Measurements from ENCODE around the gene EPN1.
A peak's percentile ranks its signal among the peaks of the same experiment; 100 is the strongest.

The EPN1 gene

GRCh38 chr19:55654868-55655647 lies 20.0 kb upstream of the EPN1 start, which contains the start of gene U2AF2:
Gene U2AF2, plus strand, starts transcription at chr19:55655035. Its CDS starts 70 bp downstream, at chr19:55655105.
- peaks cover 48% of the 10 kb centered on the region for H3K36me3 ChIP-seq (ENCODE audit: insufficient read depth, low read length)
- peak within 1 kb of the TSS; percentile 100 for H3K27ac ChIP-seq
- DNase-seq (ENCODE audit: low read depth, low spot score): no peak
- no peaks in the 10 kb centered on the region for H3K9me3 ChIP-seq (ENCODE audit: low read depth, low read length)
- peak within 1 kb of the TSS; percentile 100 for H3K4me3 ChIP-seq
- H3K9ac ChIP-seq (ENCODE audit: insufficient read length): peak within 1 kb of the TSS; percentile 100
- no peak for TF ChIP-seq EZH2 (IDR thresholded peaks at IDR 0.05)
- peak; percentile 73 for TF ChIP-seq POLR2AphosphoS5 (IDR thresholded peaks at IDR 0.05; ENCODE audit: borderline replicate concordance, low read depth, low read length)
- TF ChIP-seq FOXP2 (optimal IDR thresholded peaks at IDR 0.05; ENCODE audit: control extremely low read depth, extremely low read length, insufficient read depth): no peak

- Histone ChIP-seq H3K36me3 (ENCODE audit: insufficient read depth, low read length) (peaks cover 48% of the 10 kb centered on the region), H3K4me3 (peak overlapping the region; percentile 100), H3K9ac (ENCODE audit: insufficient read length) (peak overlapping the region; percentile 100), H3K27ac (peak overlapping the region; percentile 100), H3K9me3 (ENCODE audit: low read depth, low read length) (no peaks in the 10 kb centered on the region)
- TF ChIP-seq EZH2 (IDR thresholded peaks at IDR 0.05) (no peak), FOXP2 (optimal IDR thresholded peaks at IDR 0.05; ENCODE audit: control extremely low read depth, extremely low read length, insufficient read depth) (no peak), POLR2AphosphoS5 (IDR thresholded peaks at IDR 0.05; ENCODE audit: borderline replicate concordance, low read depth, low read length) (no peak)
- no peak for DNase-seq (ENCODE audit: low read depth, low spot score)
Observed at GRCh38 chr19:55655648-55656040, 19.4 kb upstream of the EPN1 start.

GRCh38 chr19:55656552-55656951 lies 18.5 kb upstream of the EPN1 start:
- peaks cover 50% of the 10 kb centered on the region for H3K36me3 ChIP-seq (ENCODE audit: insufficient read depth, low read length)

DNA sequence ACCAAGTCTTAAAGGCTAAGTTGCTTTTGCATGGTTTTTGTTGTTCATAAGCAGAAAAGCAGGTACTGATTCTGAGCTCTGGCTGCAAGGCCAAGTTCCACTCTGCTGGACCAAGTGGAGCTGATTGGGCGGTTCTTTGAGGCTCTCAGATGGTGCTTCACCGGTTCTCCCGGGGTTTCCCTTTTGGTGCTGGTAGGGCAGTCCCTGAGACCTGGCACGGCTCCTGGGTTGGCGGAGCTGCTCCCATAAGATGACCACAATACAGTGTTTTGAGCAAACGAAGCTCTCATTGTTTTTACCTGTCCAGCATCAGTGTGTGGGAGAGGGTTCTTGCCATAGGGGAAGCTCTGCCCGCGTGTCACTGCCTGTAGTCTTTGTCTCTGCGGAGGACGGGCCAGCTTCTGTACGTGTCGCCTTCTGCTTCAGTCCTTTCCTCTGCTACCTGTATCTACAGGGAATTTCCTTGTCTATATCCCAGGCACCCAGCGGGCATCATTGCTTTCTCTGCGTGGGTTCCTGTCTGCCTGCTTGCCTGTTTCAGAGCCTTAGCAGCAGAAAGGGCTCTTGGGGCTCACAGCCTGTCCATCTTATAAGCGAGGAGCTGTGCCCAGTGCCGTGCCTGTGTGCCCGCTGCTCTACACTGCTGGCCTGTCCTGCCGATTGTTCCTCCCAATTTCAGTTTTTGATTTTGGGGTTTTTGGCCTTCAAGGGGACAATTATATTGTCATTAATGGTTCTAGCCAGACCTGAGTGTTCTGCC lies 17.9 kb upstream of the EPN1 start:
- TF ChIP-seq POLR2AphosphoS5 (IDR thresholded peaks at IDR 0.05; ENCODE audit: borderline replicate concordance, low read depth, low read length) (no peak), FOXP2 (optimal IDR thresholded peaks at IDR 0.05; ENCODE audit: control extremely low read depth, extremely low read length, insufficient read depth) (no peak)
- peaks cover 55% of the 10 kb centered on the region for H3K36me3 ChIP-seq (ENCODE audit: insufficient read depth, low read length)

More at GRCh38 chr19:55656552-55656951, 18.5 kb upstream of the EPN1 start:
- Histone ChIP-seq H3K27ac (peak overlapping the region; percentile 100; the same call in 1 of the 2 replicates), H3K9ac (ENCODE audit: insufficient read length) (peak overlapping the region; percentile 100), H3K9me3 (ENCODE audit: low read depth, low read length) (no peaks in the 10 kb centered on the region), H3K4me3 (peak overlapping the region; percentile 100)
- no peak for DNase-seq (ENCODE audit: low read depth, low spot score)
- TF ChIP-seq EZH2 (IDR thresholded peaks at IDR 0.05) (no peak), FOXP2 (optimal IDR thresholded peaks at IDR 0.05; ENCODE audit: control extremely low read depth, extremely low read length, insufficient read depth) (no peak), POLR2AphosphoS5 (IDR thresholded peaks at IDR 0.05; ENCODE audit: borderline replicate concordance, low read depth, low read length) (no peak)

DNA sequence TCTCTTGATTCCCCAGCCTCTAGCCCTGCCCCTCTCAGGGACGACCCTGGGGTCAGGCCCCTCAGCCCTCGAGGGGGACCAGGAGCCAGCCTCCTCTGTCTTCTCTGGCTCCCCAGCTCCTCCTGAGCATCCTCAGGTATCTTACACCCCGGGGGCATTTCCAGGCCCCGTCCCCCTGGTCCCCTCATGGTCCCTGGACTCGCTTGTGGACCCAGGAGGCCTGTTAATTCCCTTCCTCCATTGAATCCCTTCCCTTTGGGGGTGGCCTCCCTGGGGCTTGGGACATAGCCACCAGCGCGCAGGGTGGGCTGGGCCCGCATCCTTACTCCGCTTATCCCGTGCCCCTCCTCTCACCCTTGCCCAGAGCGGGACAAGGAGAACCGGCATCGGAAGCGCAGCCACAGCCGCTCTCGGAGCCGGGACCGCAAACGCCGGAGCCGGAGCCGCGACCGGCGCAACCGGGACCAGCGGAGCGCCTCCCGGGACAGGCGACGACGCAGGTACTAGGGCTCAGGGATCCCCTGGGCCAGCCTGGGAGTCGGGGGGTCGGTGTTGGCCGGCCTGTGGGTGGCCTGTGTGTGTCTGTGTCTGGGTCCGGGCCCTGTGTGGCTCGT lies 16.1 kb upstream of the EPN1 start:
- Histone ChIP-seq H3K9me3 (ENCODE audit: low read depth, low read length) (no peaks in the 10 kb centered on the region), H3K27ac (0 out of 2 replicates have a peak overlapping the region, but pooled peaks have one; percentile 25), H3K4me3 (no peak overlapping the region; the same call in 1 of the 2 replicates), H3K36me3 (ENCODE audit: insufficient read depth, low read length) (peaks cover 71% of the 10 kb centered on the region), H3K9ac (ENCODE audit: insufficient read length) (no peak overlapping the region)
- TF ChIP-seq POLR2AphosphoS5 (IDR thresholded peaks at IDR 0.05; ENCODE audit: borderline replicate concordance, low read depth, low read length) (no peak), FOXP2 (optimal IDR thresholded peaks at IDR 0.05; ENCODE audit: control extremely low read depth, extremely low read length, insufficient read depth) (no peak), EZH2 (IDR thresholded peaks at IDR 0.05) (no peak)
- DNase-seq (ENCODE audit: low read depth, low spot score): no peak

More for the DNA sequence above, 17.9 kb upstream of the EPN1 start:
- no peak for DNase-seq (ENCODE audit: low read depth, low spot score)
- Histone ChIP-seq H3K9ac (ENCODE audit: insufficient read length) (peak overlapping the region; percentile 100), H3K27ac (peak overlapping the region; percentile 57; the same call in 1 of the 2 replicates), H3K9me3 (ENCODE audit: low read depth, low read length) (no peaks in the 10 kb centered on the region), H3K4me3 (peak overlapping the region; percentile 100)

DNA sequence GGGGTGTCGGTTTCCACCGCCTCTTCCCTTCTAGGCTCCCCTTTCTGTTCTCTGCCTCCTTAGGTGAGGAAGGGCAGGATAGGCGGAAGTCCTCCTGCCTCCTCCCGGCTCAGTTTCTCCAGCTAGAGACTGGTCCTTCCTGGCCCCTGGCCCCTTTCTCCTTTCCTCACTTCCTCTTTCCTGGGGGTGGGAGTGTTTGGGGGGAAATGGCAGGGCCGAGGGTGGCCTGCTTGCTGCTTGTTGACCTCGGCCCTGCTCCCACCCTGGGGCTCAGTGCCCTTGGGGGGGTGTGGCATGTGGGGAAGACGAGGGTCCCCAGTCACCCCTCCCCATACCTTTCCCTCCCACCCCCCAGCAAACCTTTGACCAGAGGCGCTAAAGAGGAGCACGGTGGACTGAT lies 15.2 kb upstream of the EPN1 start:
- Histone ChIP-seq H3K9me3 (ENCODE audit: low read depth, low read length) (no peaks in the 10 kb centered on the region), H3K27ac (no peak overlapping the region; the same call in 1 of the 2 replicates), H3K9ac (ENCODE audit: insufficient read length) (no peak overlapping the region)

DNA sequence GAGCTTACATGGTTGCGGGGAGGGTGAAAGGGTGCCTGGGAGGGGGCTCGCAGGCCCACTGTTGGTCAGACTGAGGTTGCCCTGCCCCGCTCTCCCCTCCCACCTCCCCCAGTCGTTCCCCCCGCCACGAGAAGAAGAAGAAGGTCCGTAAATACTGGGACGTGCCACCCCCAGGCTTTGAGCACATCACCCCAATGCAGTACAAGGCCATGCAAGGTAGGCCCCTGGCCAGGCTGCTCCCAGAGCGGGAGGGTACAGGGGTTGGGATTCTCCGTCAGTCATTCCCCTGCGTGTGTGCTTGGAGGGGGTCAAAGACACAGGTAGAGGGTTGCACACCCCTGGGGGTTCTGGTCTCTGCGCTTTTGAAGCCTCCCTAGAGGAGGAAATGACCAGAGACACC lies 14.6 kb upstream of the EPN1 start:
- no peak overlapping the region for H3K27ac ChIP-seq
- no peak overlapping the region for H3K4me3 ChIP-seq
- H3K36me3 ChIP-seq (ENCODE audit: insufficient read depth, low read length): peaks cover 83% of the 10 kb centered on the region
- TF ChIP-seq EZH2 (IDR thresholded peaks at IDR 0.05): no peak
- TF ChIP-seq POLR2AphosphoS5 (IDR thresholded peaks at IDR 0.05; ENCODE audit: borderline replicate concordance, low read depth, low read length): no peak
- TF ChIP-seq FOXP2 (optimal IDR thresholded peaks at IDR 0.05; ENCODE audit: control extremely low read depth, extremely low read length, insufficient read depth): no peak
- H3K9me3 ChIP-seq (ENCODE audit: low read depth, low read length): no peaks in the 10 kb centered on the region
- no peak for DNase-seq (ENCODE audit: low read depth, low spot score)
- no peak overlapping the region for H3K9ac ChIP-seq (ENCODE audit: insufficient read length)

More for the DNA sequence above, 15.2 kb upstream of the EPN1 start:
- no peak for TF ChIP-seq EZH2 (IDR thresholded peaks at IDR 0.05)
- TF ChIP-seq POLR2AphosphoS5 (IDR thresholded peaks at IDR 0.05; ENCODE audit: borderline replicate concordance, low read depth, low read length): no peak
- no peak for TF ChIP-seq FOXP2 (optimal IDR thresholded peaks at IDR 0.05; ENCODE audit: control extremely low read depth, extremely low read length, insufficient read depth)
- DNase-seq (ENCODE audit: low read depth, low spot score): no peak
- Histone ChIP-seq H3K36me3 (ENCODE audit: insufficient read depth, low read length) (peaks cover 80% of the 10 kb centered on the region), H3K4me3 (no peak overlapping the region)

GRCh38 chr19:55660991-55661390 lies 14.0 kb upstream of the EPN1 start:
- H3K27ac ChIP-seq: no peak overlapping the region
- H3K9ac ChIP-seq (ENCODE audit: insufficient read length): no peak overlapping the region
- H3K36me3 ChIP-seq (ENCODE audit: insufficient read depth, low read length): peaks cover 81% of the 10 kb centered on the region

More at GRCh38 chr19:55660991-55661390, 14.0 kb upstream of the EPN1 start:
- Histone ChIP-seq H3K9me3 (ENCODE audit: low read depth, low read length) (no peaks in the 10 kb centered on the region), H3K4me3 (no peak overlapping the region)
- DNase-seq (ENCODE audit: low read depth, low spot score): no peak
- no peak for TF ChIP-seq FOXP2 (optimal IDR thresholded peaks at IDR 0.05; ENCODE audit: control extremely low read depth, extremely low read length, insufficient read depth)
- TF ChIP-seq POLR2AphosphoS5 (IDR thresholded peaks at IDR 0.05; ENCODE audit: borderline replicate concordance, low read depth, low read length): no peak
- no peak for TF ChIP-seq EZH2 (IDR thresholded peaks at IDR 0.05)
